HG02938 (cell line): Measurements from ENCODE around the gene ERCC4.
A peak's percentile ranks its signal among the peaks of the same experiment; 100 is the strongest.

Source experiments
- ATAC-seq: cut with Tn5 transposase; IDR thresholded peaks from one replicate; pipeline ENCODE4 v1.9.1; 2021; ENCODE audit warnings: mild to moderate bottlenecking, moderate library complexity; ENCODE audit not compliant: unreplicated experiment

Gene ERCC4

GRCh38 chr16:13945744-13946485, 26.0 kb downstream of the ERCC4 start:
- no peak for ATAC-seq

- no peak for ATAC-seq
Observed at GRCh38 chr16:13948086-13948485, 28.1 kb downstream of the ERCC4 start.

- ATAC-seq, result no peak
Observed at GRCh38 chr16:13950821-13951547, 31.0 kb downstream of the ERCC4 start.

- no peak for ATAC-seq
Observed at GRCh38 chr16:13951611-13952010, 31.7 kb downstream of the ERCC4 start.

GRCh38 chr16:13953501-13953900, 33.5 kb downstream of the ERCC4 start:
- ATAC-seq, result no peak

- no peak for ATAC-seq
Observed at GRCh38 chr16:13956635-13957196, 36.8 kb downstream of the ERCC4 start.

GRCh38 chr16:13957197-13958078, 37.5 kb downstream of the ERCC4 start:
- peak; percentile 72 for ATAC-seq

GRCh38 chr16:13958474-13958873, 38.5 kb downstream of the ERCC4 start:
- ATAC-seq, result no peak

GRCh38 chr16:13959626-13960025, 39.7 kb downstream of the ERCC4 start:
- ATAC-seq, result no peak

- no peak for ATAC-seq
Observed at GRCh38 chr16:13961099-13961811, 41.3 kb downstream of the ERCC4 start.

- ATAC-seq, result no peak
Observed at GRCh38 chr16:13962232-13962631, 42.3 kb downstream of the ERCC4 start.

GRCh38 chr16:13968835-13969234, 48.9 kb downstream of the ERCC4 start:
- no peak for ATAC-seq

- ATAC-seq, result no peak
Observed at GRCh38 chr16:13969711-13970110, 49.8 kb downstream of the ERCC4 start.

- no peak for ATAC-seq
Observed at GRCh38 chr16:13970708-13971422, 50.9 kb downstream of the ERCC4 start.

GRCh38 chr16:13973321-13974023, 53.5 kb downstream of the ERCC4 start:
- ATAC-seq, result no peak

- no peak for ATAC-seq
Observed at GRCh38 chr16:13977177-13977576, 57.2 kb downstream of the ERCC4 start.

GRCh38 chr16:13982451-13982850, 62.5 kb downstream of the ERCC4 start:
- no peak for ATAC-seq

- no peak for ATAC-seq
Observed at GRCh38 chr16:13983625-13984024, 63.7 kb downstream of the ERCC4 start.

GRCh38 chr16:13984794-13985193, 64.8 kb downstream of the ERCC4 start:
- no peak for ATAC-seq
